ENCODE measurements around the gene PQBP1.
"Not testable (repeated sequence)": the region's sequence is repeated elsewhere in the genome, so short reads cannot be mapped to it uniquely, and the experiment has no call there.

Gene PQBP1

DNA sequence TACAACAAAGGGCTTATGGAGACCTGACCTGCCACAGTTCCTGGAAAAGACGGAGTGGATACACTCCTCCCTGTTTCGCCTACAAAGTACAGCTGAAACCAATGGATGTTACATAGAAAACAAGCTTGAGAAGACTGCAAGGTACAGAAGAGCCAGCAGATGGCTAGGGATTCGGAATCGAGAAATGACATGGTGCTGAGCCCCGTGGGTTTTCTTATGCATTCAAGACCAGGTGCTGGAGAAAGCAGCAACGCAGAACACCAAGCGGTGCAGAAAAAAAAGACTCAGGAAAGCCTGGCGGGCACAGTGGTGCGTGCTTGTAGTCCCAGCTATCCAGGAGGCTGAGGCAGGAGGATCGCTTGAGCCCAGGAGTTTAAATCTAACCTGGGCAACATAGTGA lies 14.0 kb upstream of the PQBP1 start:
- DNase-seq (ENCODE audit: insufficient read length, low spot score) = no peak
- TF ChIP-seq, protein P1, sequence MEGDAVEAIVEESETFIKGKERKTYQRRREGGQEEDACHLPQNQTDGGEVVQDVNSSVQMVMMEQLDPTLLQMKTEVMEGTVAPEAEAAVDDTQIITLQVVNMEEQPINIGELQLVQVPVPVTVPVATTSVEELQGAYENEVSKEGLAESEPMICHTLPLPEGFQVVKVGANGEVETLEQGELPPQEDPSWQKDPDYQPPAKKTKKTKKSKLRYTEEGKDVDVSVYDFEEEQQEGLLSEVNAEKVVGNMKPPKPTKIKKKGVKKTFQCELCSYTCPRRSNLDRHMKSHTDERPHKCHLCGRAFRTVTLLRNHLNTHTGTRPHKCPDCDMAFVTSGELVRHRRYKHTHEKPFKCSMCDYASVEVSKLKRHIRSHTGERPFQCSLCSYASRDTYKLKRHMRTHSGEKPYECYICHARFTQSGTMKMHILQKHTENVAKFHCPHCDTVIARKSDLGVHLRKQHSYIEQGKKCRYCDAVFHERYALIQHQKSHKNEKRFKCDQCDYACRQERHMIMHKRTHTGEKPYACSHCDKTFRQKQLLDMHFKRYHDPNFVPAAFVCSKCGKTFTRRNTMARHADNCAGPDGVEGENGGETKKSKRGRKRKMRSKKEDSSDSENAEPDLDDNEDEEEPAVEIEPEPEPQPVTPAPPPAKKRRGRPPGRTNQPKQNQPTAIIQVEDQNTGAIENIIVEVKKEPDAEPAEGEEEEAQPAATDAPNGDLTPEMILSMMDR (IDR thresholded peaks at IDR 0.05; ENCODE audit: insufficient read depth, missing control alignments) = no peak
- no peak for FAIRE-seq

DNA sequence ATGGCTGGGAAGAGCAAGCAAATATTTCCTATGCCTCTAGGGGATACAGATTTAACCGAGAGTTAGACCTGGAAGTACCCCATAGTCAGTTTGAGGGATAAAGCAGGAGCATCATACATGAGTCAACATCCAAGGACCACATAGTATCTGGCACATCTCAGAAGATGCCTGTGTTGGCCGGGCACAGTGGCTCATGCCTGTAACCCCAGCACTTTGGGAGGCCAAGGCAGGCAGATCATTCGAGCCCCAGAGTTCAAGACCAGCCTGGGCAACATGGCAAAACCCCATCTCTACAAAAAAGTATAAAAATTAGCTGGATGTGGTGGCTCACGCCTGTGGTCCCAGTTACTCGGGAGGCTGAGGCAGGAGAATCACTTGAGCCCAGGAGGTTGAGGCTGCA lies 11.1 kb upstream of the PQBP1 start:
- not testable (repeated sequence) for FAIRE-seq; DNase-seq (ENCODE audit: insufficient read length, low spot score)

DNA sequence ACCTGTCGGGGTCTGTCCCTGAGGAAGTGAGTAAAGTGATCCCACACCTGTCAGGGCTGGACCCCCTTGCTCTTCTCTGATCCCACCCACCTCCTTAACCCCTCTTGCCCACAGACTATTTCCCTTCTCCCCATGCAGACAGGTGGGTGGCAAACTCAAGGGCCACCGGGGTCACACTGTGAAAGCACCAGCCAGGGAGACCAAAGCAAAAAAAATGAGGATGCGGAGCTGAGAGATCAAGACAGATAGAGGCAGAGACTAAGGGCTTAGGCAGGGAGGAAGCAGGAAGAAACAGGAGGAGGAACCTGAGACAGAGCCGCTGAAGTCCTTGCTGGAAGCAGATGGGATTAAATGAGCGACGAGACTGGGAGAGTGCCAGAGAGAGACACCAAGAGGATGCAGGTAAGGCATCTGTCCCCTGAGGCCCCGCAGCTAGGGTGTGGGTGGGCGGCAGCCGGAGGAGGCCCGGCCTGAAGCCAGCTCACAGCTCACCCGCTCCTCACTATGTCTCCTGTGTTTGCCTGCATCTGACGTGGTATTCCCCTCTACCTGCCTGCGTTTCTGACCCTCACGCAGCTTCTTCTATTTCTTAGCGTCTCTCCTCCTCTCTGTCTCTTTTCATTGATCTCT lies 7.3 kb upstream of the PQBP1 start:
- FAIRE-seq = no peak

DNA sequence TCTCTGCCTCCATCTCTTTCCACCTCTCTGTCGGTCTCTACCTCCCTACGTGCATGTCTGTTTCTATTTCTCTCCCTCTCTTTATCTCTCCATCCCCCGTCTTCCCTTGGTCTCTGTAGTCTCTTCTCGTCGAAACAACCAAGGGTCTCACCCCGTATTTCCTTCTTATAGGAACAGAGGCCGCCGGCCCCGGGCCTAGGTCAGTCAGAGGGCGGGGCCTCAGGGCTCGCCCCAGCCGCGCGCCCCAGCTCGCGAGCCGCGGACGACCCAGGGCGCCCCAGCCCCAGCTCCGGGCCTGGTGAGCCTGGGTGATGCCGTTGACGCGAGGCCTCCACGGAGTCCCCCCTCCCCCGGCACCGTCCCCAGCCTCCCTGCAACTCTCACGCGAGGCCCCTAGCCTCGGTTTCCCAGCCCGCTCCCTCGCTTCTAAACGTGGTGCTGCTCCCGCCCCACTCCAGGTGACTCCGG lies 6.8 kb upstream of the PQBP1 start:
- TF ChIP-seq, protein P1 (IDR thresholded peaks at IDR 0.05; ENCODE audit: insufficient read depth, missing control alignments) = no peak
- DNase-seq (ENCODE audit: insufficient read length, low spot score) (no peak), FAIRE-seq (no peak)

More for the DNA sequence above, 7.3 kb upstream of the PQBP1 start:
- DNase-seq (ENCODE audit: insufficient read length, low spot score) = no peak
- TF ChIP-seq, protein P1 (IDR thresholded peaks at IDR 0.05; ENCODE audit: insufficient read depth, missing control alignments) = no peak

DNA sequence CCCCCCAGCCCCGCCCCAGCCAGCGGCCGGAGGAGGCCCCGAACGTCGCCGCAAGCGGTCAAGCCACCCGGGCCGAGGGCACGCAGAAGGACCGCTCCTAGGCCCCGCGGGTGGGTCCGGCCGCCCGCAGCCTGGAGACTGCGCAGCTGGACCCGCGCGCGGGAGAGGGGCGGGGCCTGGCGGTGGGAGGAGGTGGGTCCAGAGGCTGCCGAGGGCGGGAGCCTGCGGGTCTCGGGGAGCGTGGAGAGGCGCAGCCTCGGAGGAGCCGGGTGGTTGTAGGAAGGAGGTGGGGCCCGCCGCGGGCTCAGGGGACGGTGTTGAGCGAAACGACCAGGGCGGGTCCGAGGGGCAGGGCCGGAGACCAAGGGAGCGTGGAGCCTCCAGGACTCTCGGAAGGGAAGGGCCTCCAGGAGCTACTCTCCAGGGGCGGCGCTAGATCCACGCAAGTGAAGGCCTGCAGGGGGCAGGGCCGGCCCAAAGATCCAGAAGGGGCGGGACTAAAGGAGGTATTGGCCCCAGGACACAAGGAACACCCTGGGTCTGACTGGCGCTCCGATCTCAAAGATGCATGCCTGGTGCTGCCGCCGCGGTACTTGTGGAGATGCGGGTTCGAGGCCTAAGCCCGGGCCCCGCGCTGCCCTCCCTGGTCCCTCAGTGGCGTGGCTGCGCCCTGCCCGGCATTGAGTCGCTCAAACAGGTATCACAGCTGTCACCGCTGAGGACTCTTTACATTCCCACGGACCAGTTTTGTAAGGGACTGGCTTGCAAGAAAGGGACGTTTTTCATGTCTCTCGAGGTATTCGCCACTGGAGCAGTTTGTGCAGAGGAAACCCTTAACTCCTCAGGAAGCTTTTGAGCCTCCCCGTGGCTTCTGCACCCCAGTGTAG lies 6.1 kb upstream of the PQBP1 start:
- peak; percentile 65 for DNase-seq (ENCODE audit: insufficient read length, low spot score)
- TF ChIP-seq, protein P1 (IDR thresholded peaks at IDR 0.05; ENCODE audit: insufficient read depth, missing control alignments) = peak; percentile 52
- no peak for FAIRE-seq

DNA sequence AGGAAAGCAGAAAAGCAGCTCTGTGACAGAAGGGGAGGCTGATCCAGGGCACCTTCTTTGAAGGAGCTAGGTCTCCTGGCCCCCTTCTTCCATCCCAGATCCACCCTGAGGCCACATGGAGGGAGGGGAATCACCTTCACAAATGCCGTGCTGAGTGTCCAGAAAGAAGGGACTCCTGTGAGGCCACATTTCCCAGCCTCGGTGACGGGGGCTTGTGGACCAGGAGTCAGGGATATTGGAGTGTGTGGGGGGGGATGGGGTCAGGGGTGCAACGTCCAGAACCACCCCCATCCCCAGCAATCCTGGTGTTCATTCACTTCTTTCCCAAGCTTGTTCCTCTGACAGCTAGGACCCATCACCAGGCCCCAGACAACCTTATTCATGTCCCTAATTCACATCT lies 4.8 kb upstream of the PQBP1 start:
- TF ChIP-seq, protein P1 (IDR thresholded peaks at IDR 0.05; ENCODE audit: insufficient read depth, missing control alignments) = no peak
- FAIRE-seq (no peak), DNase-seq (ENCODE audit: insufficient read length, low spot score) (no peak)

DNA sequence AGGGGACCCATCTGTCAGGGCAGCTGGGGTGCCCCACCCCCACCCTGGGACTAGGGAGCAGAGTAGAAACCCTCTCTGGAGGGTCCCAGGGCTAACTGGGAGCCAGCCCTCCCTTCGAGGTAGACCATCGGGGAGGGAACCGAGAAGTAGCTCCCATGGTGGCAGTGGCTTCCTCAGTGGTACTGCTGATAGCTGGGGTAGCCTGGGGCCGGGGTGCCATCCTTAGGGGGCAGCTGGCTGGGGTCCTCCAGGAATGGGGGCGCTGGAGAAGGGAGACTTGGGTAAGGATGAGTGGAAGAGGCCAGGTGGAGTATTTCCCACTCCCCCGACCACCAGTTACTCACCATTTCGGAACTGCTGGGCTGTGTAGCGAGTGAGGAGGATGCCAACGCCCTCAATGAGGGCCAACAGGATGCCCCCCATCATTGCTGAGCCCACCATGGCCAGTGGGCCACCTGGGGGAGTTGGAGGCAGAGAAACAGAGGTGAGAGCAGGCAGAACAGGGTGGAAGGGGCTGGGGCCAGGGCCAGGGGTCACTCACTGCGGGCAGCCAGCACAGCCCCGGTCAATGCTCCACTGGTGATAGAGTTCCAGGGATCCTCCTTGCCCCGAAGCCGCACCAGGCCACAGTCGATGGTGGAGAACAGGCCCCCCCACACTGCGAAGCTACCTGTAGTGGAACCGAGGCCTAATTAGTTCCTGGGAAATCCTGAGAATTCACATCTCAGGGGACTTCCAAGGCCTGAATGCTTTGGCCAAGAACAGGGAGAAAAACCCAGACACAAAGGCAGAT lies 4.0 kb upstream of the PQBP1 start:
- FAIRE-seq = no peak
- DNase-seq (ENCODE audit: insufficient read length, low spot score) = no peak
- TF ChIP-seq, protein P1 (IDR thresholded peaks at IDR 0.05; ENCODE audit: insufficient read depth, missing control alignments) = no peak
